ENCODE results near the gene KRT4.

DNA sequence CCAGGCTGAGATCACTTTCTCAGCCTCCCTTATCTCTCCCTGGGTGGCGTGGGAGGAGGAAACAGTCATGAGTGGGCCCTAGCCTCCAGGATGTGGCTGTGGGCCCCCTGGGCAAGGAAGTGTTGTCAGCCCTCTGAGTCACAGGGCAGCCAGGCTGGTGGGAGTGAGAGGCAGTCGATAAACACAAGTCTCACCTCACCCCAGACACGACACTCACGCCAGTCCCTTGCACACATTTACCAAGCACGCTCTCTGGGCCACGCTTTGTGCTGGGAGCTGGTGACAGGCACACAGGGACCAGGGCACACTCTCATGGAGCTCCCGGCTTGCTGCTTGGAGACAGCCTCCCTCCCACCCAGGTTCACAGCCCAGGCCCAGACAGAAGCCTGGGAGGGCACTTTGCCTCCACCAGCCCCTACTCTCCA lies 22.1 kb upstream of the KRT4 start:
- TF ChIP-seq EZH2 (IDR thresholded peaks at IDR 0.05; ENCODE audit: borderline replicate concordance, insufficient read depth, low read length, poor library complexity, severe bottlenecking) (no peak), RAD21 (conservative IDR thresholded peaks at IDR 0.05) (no peak), TAF1 (IDR thresholded peaks at IDR 0.05; ENCODE audit: low read depth) (no peak), REST (IDR thresholded peaks at IDR 0.05; ENCODE audit: borderline replicate concordance) (no peak), EP300 (conservative IDR thresholded peaks at IDR 0.05; ENCODE audit: poor library complexity, severe bottlenecking) (no peak)
- TF ChIP-seq, protein P1, sequence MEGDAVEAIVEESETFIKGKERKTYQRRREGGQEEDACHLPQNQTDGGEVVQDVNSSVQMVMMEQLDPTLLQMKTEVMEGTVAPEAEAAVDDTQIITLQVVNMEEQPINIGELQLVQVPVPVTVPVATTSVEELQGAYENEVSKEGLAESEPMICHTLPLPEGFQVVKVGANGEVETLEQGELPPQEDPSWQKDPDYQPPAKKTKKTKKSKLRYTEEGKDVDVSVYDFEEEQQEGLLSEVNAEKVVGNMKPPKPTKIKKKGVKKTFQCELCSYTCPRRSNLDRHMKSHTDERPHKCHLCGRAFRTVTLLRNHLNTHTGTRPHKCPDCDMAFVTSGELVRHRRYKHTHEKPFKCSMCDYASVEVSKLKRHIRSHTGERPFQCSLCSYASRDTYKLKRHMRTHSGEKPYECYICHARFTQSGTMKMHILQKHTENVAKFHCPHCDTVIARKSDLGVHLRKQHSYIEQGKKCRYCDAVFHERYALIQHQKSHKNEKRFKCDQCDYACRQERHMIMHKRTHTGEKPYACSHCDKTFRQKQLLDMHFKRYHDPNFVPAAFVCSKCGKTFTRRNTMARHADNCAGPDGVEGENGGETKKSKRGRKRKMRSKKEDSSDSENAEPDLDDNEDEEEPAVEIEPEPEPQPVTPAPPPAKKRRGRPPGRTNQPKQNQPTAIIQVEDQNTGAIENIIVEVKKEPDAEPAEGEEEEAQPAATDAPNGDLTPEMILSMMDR (IDR thresholded peaks at IDR 0.05; ENCODE audit: poor library complexity, severe bottlenecking), result no peak

All from neural cell (in vitro differentiated cells).